H9 (cell line): Measurements from ENCODE around the gene CD59. TPM values are rescaled to one million over a fixed set of nuclear protein-coding genes. Genes with fewer than 3 reads are reported as not detected.

Experiments used
- DNase-seq: peaks from one replicate; pipeline ENCODE4 v3.0.0-alpha.2; 2017
- H2AFZ ChIP-seq: one replicate; pipeline ENCODE4 v1.6.1; 2013; ENCODE audit warnings: mild to moderate bottlenecking, low read length, control low read depth, moderate library complexity
- H2AK5ac ChIP-seq: 2 replicates; pipeline ENCODE4 v1.6.1; 2013; ENCODE audit warnings: low read length, control low read depth, mixed read lengths; ENCODE audit not compliant: insufficient read length
- H2BK120ac ChIP-seq: one replicate; pipeline ENCODE4 v1.6.1; 2013; ENCODE audit warnings: low read depth, mild to moderate bottlenecking, low read length, control low read depth, inconsistent platforms; ENCODE audit not compliant: poor library complexity, severe bottlenecking
- H2BK12ac ChIP-seq: 2 replicates; pipeline ENCODE4 v1.6.1; 2013; ENCODE audit warnings: low read length, control low read depth, mixed read lengths, low read depth; ENCODE audit not compliant: insufficient read length
- H2BK15ac ChIP-seq: 2 replicates; pipeline ENCODE4 v1.6.1; 2013; ENCODE audit warnings: low read depth, low read length, control low read depth
- H2BK20ac ChIP-seq: one replicate; pipeline ENCODE4 v1.6.1; 2013; ENCODE audit warnings: low read depth, mild to moderate bottlenecking, low read length, control low read depth, inconsistent platforms; ENCODE audit not compliant: poor library complexity, severe bottlenecking
- H2BK5ac ChIP-seq: 2 replicates; pipeline ENCODE4 v1.6.1; 2013; ENCODE audit warnings: low read length, control low read depth, mixed read lengths; ENCODE audit not compliant: insufficient read length
- H3K14ac ChIP-seq: 2 replicates; pipeline ENCODE4 v1.6.1; 2013; ENCODE audit warnings: low read length, control low read depth; ENCODE audit not compliant: insufficient read depth
- H3K18ac ChIP-seq: 2 replicates; pipeline ENCODE4 v1.6.1; 2013; ENCODE audit warnings: low read depth, mild to moderate bottlenecking, mixed read lengths, low read length, control low read depth; ENCODE audit not compliant: insufficient read length
- H3K23ac ChIP-seq: 2 replicates; pipeline ENCODE4 v1.6.1; 2013; ENCODE audit warnings: low read length, control low read depth, mixed read lengths, low read depth; ENCODE audit not compliant: insufficient read length
- H3K23me2 ChIP-seq: 2 replicates; pipeline ENCODE4 v1.6.1; 2013; ENCODE audit warnings: low read depth, mild to moderate bottlenecking, mixed read lengths, low read length, control low read depth; ENCODE audit not compliant: insufficient read length, poor library complexity, severe bottlenecking
- H3K27ac ChIP-seq: 2 replicates; pipeline ENCODE4 v1.5.1; 2013; ENCODE audit warnings: low read length, control low read depth, mixed read lengths, low read depth; ENCODE audit not compliant: insufficient read length
- H3K27me3 ChIP-seq: 2 replicates; pipeline ENCODE4 v1.6.1; 2013; ENCODE audit warnings: low read length, control low read depth, inconsistent platforms; ENCODE audit not compliant: insufficient read depth
- H3K4ac ChIP-seq: 2 replicates; pipeline ENCODE4 v1.6.1; 2013; ENCODE audit warnings: low read depth, mild to moderate bottlenecking, control low read depth, inconsistent platforms, low read length, moderate library complexity
- H3K4me1 ChIP-seq: 2 replicates; pipeline ENCODE4 v1.6.1; 2013; ENCODE audit warnings: low read length, control low read depth, inconsistent platforms; ENCODE audit not compliant: insufficient read depth
- H3K4me2 ChIP-seq: 2 replicates; pipeline ENCODE4 v1.6.1; 2013; ENCODE audit warnings: low read length, control low read depth, mixed read lengths; ENCODE audit not compliant: insufficient read length, insufficient read depth
- H3K56ac ChIP-seq: 2 replicates; pipeline ENCODE4 v1.6.1; 2013; ENCODE audit warnings: low read depth, mild to moderate bottlenecking, mixed read lengths, low read length, control low read depth; ENCODE audit not compliant: insufficient read length
- H3K79me1 ChIP-seq: 2 replicates; pipeline ENCODE4 v1.6.1; 2013; ENCODE audit warnings: low read depth, mild to moderate bottlenecking, moderate library complexity, low read length, control low read depth, inconsistent platforms; ENCODE audit not compliant: insufficient read depth, poor library complexity, severe bottlenecking
- H3K79me2 ChIP-seq: 2 replicates; pipeline ENCODE4 v1.6.1; 2013; ENCODE audit warnings: low read length, control low read depth, inconsistent platforms; ENCODE audit not compliant: insufficient read depth
- H3K9ac ChIP-seq: 2 replicates; pipeline ENCODE4 v1.6.1; 2013; ENCODE audit warnings: low read length, control low read depth, mixed read lengths; ENCODE audit not compliant: insufficient read length; ENCODE audit errors: extremely low read depth
- H3K9me3 ChIP-seq: one replicate; pipeline ENCODE4 v1.6.1; 2013; ENCODE audit warnings: low read depth, low read length, inconsistent platforms; ENCODE audit not compliant: control insufficient read depth
- H3T11ph ChIP-seq: one replicate; pipeline ENCODE4 v1.6.1; 2013; ENCODE audit warnings: mild to moderate bottlenecking, low read length, control low read depth, inconsistent platforms
- H4K20me1 ChIP-seq: one replicate; pipeline ENCODE4 v1.6.1; 2013; ENCODE audit not compliant: control insufficient read depth, insufficient read length, insufficient read depth
- H4K5ac ChIP-seq: 2 replicates; pipeline ENCODE4 v1.6.1; 2013; ENCODE audit warnings: low read depth, mild to moderate bottlenecking, mixed read lengths, low read length, control low read depth; ENCODE audit not compliant: insufficient read length
- H4K8ac ChIP-seq: replicated peaks from 2 replicates; pipeline ENCODE4 v1.6.1; 2013; ENCODE audit warnings: low read length, control low read depth, mixed read lengths, low read depth; ENCODE audit not compliant: insufficient read length
- H4K91ac ChIP-seq: 2 replicates; pipeline ENCODE4 v1.6.1; 2013; ENCODE audit warnings: low read depth, mild to moderate bottlenecking, moderate library complexity, mixed read lengths, low read length, control low read depth; ENCODE audit not compliant: insufficient read length
- H3K27ac Mint-ChIP-seq, 3 experiments: 2 replicates in 2 of 3; 3 replicates in 1 of 3; pipeline ENCODE4 v1.8.0; 2020 to 2021; ENCODE audit warnings: mixed read lengths in 3 of 3, mild to moderate bottlenecking in 1 of 3, moderate library complexity in 1 of 3
- H3K27me3 Mint-ChIP-seq: 2 replicates; pipeline ENCODE4 v1.8.0; 2021; ENCODE audit warnings: low read depth, mild to moderate bottlenecking, moderate library complexity, mixed read lengths
- H3K36me3 Mint-ChIP-seq, 3 experiments: 2 replicates in 2 of 3; 3 replicates in 1 of 3; pipeline ENCODE4 v1.8.0; 2020 to 2021; ENCODE audit warnings: low read depth in 3 of 3, mixed read lengths in 3 of 3; ENCODE audit not compliant: insufficient read depth in 1 of 3
- H3K4me1 Mint-ChIP-seq, 2 experiments: 2 replicates each; pipeline ENCODE4 v1.8.0; 2020; ENCODE audit warnings: mixed read lengths in 2 of 2
- H3K4me3 Mint-ChIP-seq, 2 experiments: 2 replicates in 1 of 2; 3 replicates in 1 of 2; pipeline ENCODE4 v1.8.0; 2020 to 2021; ENCODE audit warnings: mild to moderate bottlenecking in 2 of 2, mixed read lengths in 2 of 2, moderate library complexity in 1 of 2
- H3K9me3 Mint-ChIP-seq, 2 experiments: 2 replicates in 1 of 2; 3 replicates in 1 of 2; pipeline ENCODE4 v1.8.0; 2020; ENCODE audit warnings: mild to moderate bottlenecking in 2 of 2, mixed read lengths in 2 of 2, moderate library complexity in 1 of 2
- WGBS: extraction: QIAGEN DNeasy Blood & Tissue Kit; methylation state at CpG from one replicate; pipeline ENCODE4 v1.1.7; 2013; ENCODE audit warnings: missing lambda C conversion rate, low lambda C conversion rate, mixed read lengths; ENCODE audit not compliant: insufficient read length; ENCODE audit errors: extremely low coverage; 5-methylcytosine and 5-hydroxymethylcytosine counted together
- total RNA-seq: library from RNA; stranded (reverse); gene quantifications from 2 replicates; pipeline ENCODE4 v1.2.1, GENCODE V29; 2021
- TF ChIP-seq, protein P1 (sequence below): fragments of 200-600 bp; sonication (generic); conservative IDR thresholded peaks from 3 replicates; pipeline ENCODE4 v1.8.0; 2021; ENCODE audit warnings: antibody characterized with exemption, mild to moderate bottlenecking

The CD59 gene
- total RNA-seq, 1 experiment from 2014 or later: 91.5 TPM

DNA sequence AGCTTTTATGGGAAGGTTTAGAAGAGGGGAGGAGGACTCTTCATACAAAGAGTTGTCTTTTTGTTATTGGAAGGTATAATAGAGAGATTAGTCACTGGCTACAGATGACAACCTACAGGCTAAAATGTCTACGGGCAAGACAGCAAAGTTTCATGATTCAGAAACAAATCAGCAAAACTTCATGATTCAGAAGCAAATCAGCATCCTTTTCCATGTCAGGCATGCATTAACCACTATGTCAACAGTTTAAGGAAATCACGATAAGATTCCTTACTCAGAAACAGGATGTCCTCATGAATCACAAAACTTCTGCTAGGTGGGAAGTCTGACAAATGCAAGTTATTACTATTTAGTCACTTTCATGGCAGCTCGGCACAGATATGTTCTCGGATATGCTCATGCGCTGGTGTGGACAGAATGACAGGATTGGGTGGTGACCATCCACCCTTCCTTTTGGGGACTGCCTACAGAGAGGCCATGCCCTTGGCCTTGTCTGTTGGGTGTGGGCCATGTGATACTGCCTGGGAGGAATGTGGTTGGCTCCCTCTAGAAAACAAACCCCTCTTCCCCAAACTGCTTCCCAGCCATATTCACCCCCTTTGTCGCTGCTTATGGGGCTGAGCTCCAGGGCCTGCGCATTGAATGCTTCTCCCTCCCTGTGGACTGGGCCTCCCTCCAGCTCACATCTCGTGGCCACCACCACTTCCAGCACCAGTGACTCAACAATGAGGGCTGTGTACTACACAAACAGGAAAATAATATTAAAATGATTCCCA, 45.7 kb downstream of the CD59 start:
- Histone ChIP-seq H3K14ac (no peak overlapping the region), H3K27ac (no peak overlapping the region), H2BK120ac (no peak overlapping the region), H3K18ac (no peak overlapping the region), H2BK12ac (no peak overlapping the region), H3K9me3 (no peaks in the 10 kb centered on the region), H3K79me1 (no peaks in the 10 kb centered on the region), H3K23ac (no peak overlapping the region), H2BK5ac (no peak overlapping the region), H4K8ac (no peak overlapping the region), H2AK5ac (no peak overlapping the region), H4K20me1 (no peaks in the 10 kb centered on the region), H3K23me2 (no peaks in the 10 kb centered on the region), H2BK15ac (no peak overlapping the region), H3K4me2 (no peak overlapping the region), H3K9ac (no peak overlapping the region), H3K56ac (no peak overlapping the region), H4K5ac (no peak overlapping the region), H2AFZ (no peak overlapping the region), H3K4ac (no peak overlapping the region), H3K4me1 (peaks cover 5% of the 10 kb centered on the region; the same call in 1 of the 2 replicates), H2BK20ac (no peak overlapping the region), H3K79me2 (no peaks in the 10 kb centered on the region), H4K91ac (no peak overlapping the region), H3K27me3 (no peaks in the 10 kb centered on the region), H3T11ph (no peak overlapping the region)
- no CpG with 5 or more reads among the region's 8 CpGs for WGBS
- H3K4me1 Mint-ChIP-seq: peaks cover 32 to 38% of the 10 kb centered on the region in 2 experiments
- no peaks in the 10 kb centered on the region for H3K9me3 Mint-ChIP-seq
- H3K36me3 Mint-ChIP-seq: no peaks in the 10 kb centered on the region
- H3K27me3 Mint-ChIP-seq: no peaks in the 10 kb centered on the region; the same call in 1 of the 2 replicates
- no peak for DNase-seq
- no peak overlapping the region; a peak in 1 of 7 replicates for H3K27ac Mint-ChIP-seq
- no peak overlapping the region; a peak in 1 of 5 replicates for H3K4me3 Mint-ChIP-seq
- TF ChIP-seq, protein P1, sequence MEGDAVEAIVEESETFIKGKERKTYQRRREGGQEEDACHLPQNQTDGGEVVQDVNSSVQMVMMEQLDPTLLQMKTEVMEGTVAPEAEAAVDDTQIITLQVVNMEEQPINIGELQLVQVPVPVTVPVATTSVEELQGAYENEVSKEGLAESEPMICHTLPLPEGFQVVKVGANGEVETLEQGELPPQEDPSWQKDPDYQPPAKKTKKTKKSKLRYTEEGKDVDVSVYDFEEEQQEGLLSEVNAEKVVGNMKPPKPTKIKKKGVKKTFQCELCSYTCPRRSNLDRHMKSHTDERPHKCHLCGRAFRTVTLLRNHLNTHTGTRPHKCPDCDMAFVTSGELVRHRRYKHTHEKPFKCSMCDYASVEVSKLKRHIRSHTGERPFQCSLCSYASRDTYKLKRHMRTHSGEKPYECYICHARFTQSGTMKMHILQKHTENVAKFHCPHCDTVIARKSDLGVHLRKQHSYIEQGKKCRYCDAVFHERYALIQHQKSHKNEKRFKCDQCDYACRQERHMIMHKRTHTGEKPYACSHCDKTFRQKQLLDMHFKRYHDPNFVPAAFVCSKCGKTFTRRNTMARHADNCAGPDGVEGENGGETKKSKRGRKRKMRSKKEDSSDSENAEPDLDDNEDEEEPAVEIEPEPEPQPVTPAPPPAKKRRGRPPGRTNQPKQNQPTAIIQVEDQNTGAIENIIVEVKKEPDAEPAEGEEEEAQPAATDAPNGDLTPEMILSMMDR: no peak
